GM12878 (cell line): ENCODE results near the gene METTL4. TPM values are rescaled to one million over a fixed set of nuclear protein-coding genes. Genes with fewer than 3 reads are reported as not detected.

Source experiments
- ATAC-seq: fragments of 200-7000 bp; cut with Tn5 transposase; 3 replicates; pipeline ENCODE4 v1.9.1; 2020; ENCODE audit warnings: mild to moderate bottlenecking, moderate library complexity
- BruUV-seq: library from RNA; stranded (reverse); fragments of 400-500 nt; replicated peaks from 2 replicates; lab custom pipeline; 2021; lab: Mats Ljungman, UMichigan
- CTCF ChIA-PET: fragments of 300-600 bp; sonication (Branson Sonifier 250); formaldehyde crosslinking; extraction: SDS; loops from one replicate; lab custom pipeline; 2021; ENCODE audit warnings: inconsistent platforms; lab: Yijun Ruan, JAX
- POLR2A ChIA-PET: fragments of 350-600 bp; formaldehyde crosslinking; extraction: SDS; loops from one replicate; lab custom pipeline; 2021; ENCODE audit warnings: inconsistent platforms; lab: Charles Lee
- RAD21 ChIA-PET: fragments of 300-600 bp; sonication (Branson Sonifier 250); formaldehyde crosslinking; loops from one replicate; lab custom pipeline; 2023; ENCODE audit warnings: antibody characterized with exemption; ENCODE audit not compliant: unreplicated experiment; lab: Charles Lee
- SMC1A ChIA-PET: fragments of 300-600 bp; sonication (Branson Sonifier 250); formaldehyde crosslinking; loops from one replicate; lab custom pipeline; 2023; ENCODE audit not compliant: unreplicated experiment, uncharacterized antibody; lab: Charles Lee
- DNase-seq: peaks from one replicate; pipeline ENCODE4 v3.0.0-alpha.2; 2011; ENCODE audit warnings: low read depth, low spot score
- FAIRE-seq: peaks from 3 replicates; lab custom pipeline; 2011; peaks lifted over from hg19 to GRCh38; lab: Jason Lieb, UNC
- H2AFZ ChIP-seq: 2 replicates; pipeline ENCODE4 v1.6.0; 2011; ENCODE audit warnings: low read depth, low read length, control low read depth; ENCODE audit not compliant: control insufficient read depth
- H3K27ac ChIP-seq: 2 replicates; pipeline ENCODE4 v1.5.1; 2011; ENCODE audit warnings: control low read depth; ENCODE audit not compliant: control insufficient read depth, insufficient read depth
- H3K27me3 ChIP-seq, 2 experiments: replicated peaks in 1 of 2; 2 replicates each; pipeline versions ENCODE4 v1.6.0 to v1.6.1; 2011; ENCODE audit warnings: low read length in 1 of 2; ENCODE audit not compliant: control insufficient read depth in 2 of 2, insufficient read depth in 2 of 2
- H3K36me3 ChIP-seq, 2 experiments: 2 replicates each; pipeline ENCODE4 v1.5.1; 2011; ENCODE audit warnings: low read length in 1 of 2; ENCODE audit not compliant: control insufficient read depth in 2 of 2, insufficient read depth in 2 of 2
- H3K4me1 ChIP-seq: 2 replicates; pipeline ENCODE4 v1.6.1; 2011; ENCODE audit warnings: mild to moderate bottlenecking, low read length, moderate library complexity, mixed read lengths; ENCODE audit not compliant: control insufficient read depth, insufficient read depth
- H3K4me2 ChIP-seq: 2 replicates; pipeline ENCODE4 v1.6.0; 2011; ENCODE audit warnings: control low read depth; ENCODE audit not compliant: control insufficient read depth, insufficient read depth
- H3K4me3 ChIP-seq: fragments of 200-600 bp; sonication (generic); 2 replicates; pipeline ENCODE4 v1.5.1; 2016
- H3K79me2 ChIP-seq: 2 replicates; pipeline ENCODE4 v1.6.0; 2011; ENCODE audit warnings: low read length; ENCODE audit not compliant: control insufficient read depth, insufficient read depth
- H3K9ac ChIP-seq: 2 replicates; pipeline ENCODE4 v1.8.0; 2011; ENCODE audit warnings: low read length, control low read depth, mixed read lengths; ENCODE audit not compliant: control insufficient read depth, insufficient read depth
- H3K9me3 ChIP-seq: replicated peaks from 3 replicates; pipeline ENCODE4 v1.5.1; 2011; ENCODE audit warnings: mild to moderate bottlenecking, low read length; ENCODE audit not compliant: control insufficient read depth, insufficient read depth
- H4K20me1 ChIP-seq: 2 replicates; pipeline ENCODE4 v1.6.0; 2011; ENCODE audit not compliant: control insufficient read depth, insufficient read depth
- MAX ChIP-seq: IDR thresholded peaks from 2 replicates; pipeline ENCODE4 v1.6.1; 2012; ENCODE audit warnings: low read depth, low read length, improper control_type of control experiment
- MEF2B ChIP-seq: fragments of 450-650 bp; IDR thresholded peaks from 2 replicates; pipeline ENCODE4 v1.6.1; 2018; ENCODE audit warnings: mild to moderate bottlenecking, moderate library complexity; ENCODE audit not compliant: partially characterized antibody, poor library complexity, severe bottlenecking
- ZNF384 ChIP-seq: IDR thresholded peaks from 2 replicates; pipeline ENCODE4 v1.6.1; 2012; ENCODE audit warnings: low read depth, mild to moderate bottlenecking, low read length, improper control_type of control experiment, borderline replicate concordance
- WGBS: methylation state at CpG from one replicate; pipeline ENCODE4 v1.1.6; 2016; ENCODE audit warnings: low lambda C conversion rate; ENCODE audit not compliant: insufficient replicate concordance, insufficient coverage; ENCODE audit errors: missing lambda C conversion rate; 5-methylcytosine and 5-hydroxymethylcytosine counted together
- in situ Hi-C: fragments of 300-500 bp; cut with MboI; formaldehyde crosslinking; loops from 9 replicates; pipeline ENCODE4 v1.14.3; 2018; ENCODE audit warnings: mixed read lengths
- intact Hi-C: fragments of 100-400 bp; cut with micrococcal nuclease; formaldehyde crosslinking; loops from one replicate; pipeline ENCODE4 v1.14.2; 2022; ENCODE audit not compliant: unreplicated experiment
- polyA plus RNA-seq, 11 experiments: library from polyadenylated mRNA; depleted of rRNA in 4 of 11; unstranded in 6 of 11; stranded (reverse) in 5 of 11; fragments of >200 nt; fragmentation: Nextera tagmentation in 4 of 11; fragmentation: Illumina TruSeq in 1 of 11; extraction: Ambion mirVana in 4 of 11; extraction: Trizol in 1 of 11; gene quantifications; 1 replicate in 1 of 11; 2 replicates in 10 of 11; pipeline versions ENCODE4 v1.2.1 to v1.2.3, GENCODE V29; 2011 to 2016; ENCODE audit warnings: inconsistent platforms in 2 of 11, missing spikeins in 2 of 11, low read depth in 1 of 11
- total RNA-seq, 4 experiments: library from RNA; depleted of rRNA in 3 of 4; stranded (reverse); fragments of >200 nt in 3 of 4; fragmentation: Illumina TruSeq in 1 of 4; extraction: Trizol in 1 of 4; gene quantifications; 2 replicates each; pipeline versions ENCODE4 v1.2.1 to v1.2.3, GENCODE V29; 2013 to 2021

Gene METTL4
- total and polyA plus RNA-seq, 10 of the 15 experiments (the other 5 are each of a cell fraction or from before 2014, with no cell fraction given) = 4.9 to 15.2 (median 12.3) TPM

- Histone ChIP-seq H3K36me3 (peaks cover 7 to 36% of the 10 kb centered on the region in 2 experiments), H3K4me2 (no peak overlapping the region), H3K9ac (no peak overlapping the region), H2AFZ (peak overlapping the region; percentile 48; the same call in 1 of the 2 replicates), H3K27ac (peak overlapping the region; percentile 54; the same call in 1 of the 2 replicates), H3K4me3 (no peak overlapping the region), H3K79me2 (no peaks in the 10 kb centered on the region; the same call in 1 of the 2 replicates), H3K4me1 (no peaks in the 10 kb centered on the region), H3K27me3 (no peaks in the 10 kb centered on the region), H4K20me1 (no peaks in the 10 kb centered on the region), H3K9me3 (no peaks in the 10 kb centered on the region)
- ChIA-PET POLR2A (interaction anchor here (0.8 kb wide), 1 partner anchor 18 kb away, joined by 3 read pairs; no protein-coding TSS in a partner anchor), RAD21 (interaction anchor here (0.9 to 1.4 kb wide), 5 partner anchors 10 to 47 kb away, joined by 3 to 8 read pairs (median 3); partner anchors contain the start of genes METTL4 and NDC80), SMC1A (interaction anchor here (0.8 to 2.7 kb wide), 10 partner anchors 10 to 98 kb away, joined by 3 to 18 read pairs (median 4); no protein-coding TSS in a partner anchor), CTCF (interaction anchor here (0.7 to 1.3 kb wide), 6 partner anchors 13 to 133 kb away, joined by 3 to 5 read pairs (median 3); partner anchors contain the start of genes METTL4 and NDC80)
- 94% methylated on average over 3 of the region's 3 CpGs for WGBS
- BruUV-seq = no TSS peak
- TF ChIP-seq MAX (no peak), ZNF384 (peak; percentile 18; the same call in 1 of the 2 replicates), MEF2B (peak; percentile 24)
- peak; percentile 74 for ATAC-seq
- intact Hi-C loops (no loop called here), in situ Hi-C loops (no loop called here)
- no peak for FAIRE-seq
- no peak for DNase-seq
These were observed 18.2 kb upstream of the METTL4 start for GRCh38 chr18:2589345-2590068.
